HepG2 (cell line): ENCODE data around the gene MYO5B.

Source experiments
- NCOA1 ChIP-seq: sonication (generic); formaldehyde crosslinking; IDR thresholded peaks from 2 replicates; pipeline ENCODE4 v1.9.0; 2021; ENCODE audit warnings: missing genetic modification reagents
- REST ChIP-seq, 2 experiments: IDR thresholded peaks; 2 replicates each; pipeline ENCODE4 v1.6.1; 2011 to 2012; ENCODE audit warnings: low read length in 2 of 2, borderline replicate concordance in 1 of 2, low read depth in 1 of 2, mild to moderate bottlenecking in 1 of 2, moderate library complexity in 1 of 2

GRCh38 chr18:50004013-50004412, 190.9 kb downstream of the MYO5B start:
- no peak for TF ChIP-seq NCOA1 (CRISPR knock-in tag)
- no peak for TF ChIP-seq REST (IDR thresholded peaks at IDR 0.05; ENCODE audit: borderline replicate concordance in 1 of 2, low read depth in 1 of 2, low read length in 2 of 2)
